GM10248 (cell line): ENCODE data around the gene DNAJB7.
"Not testable (repeated sequence)": the region's sequence is repeated elsewhere in the genome, so short reads cannot be mapped to it uniquely, and the experiment has no call there.

ENCODE experiments used
- CTCF ChIA-PET: fragments of 300-600 bp; sonication (Branson Sonifier 250); formaldehyde crosslinking; extraction: SDS; loops from one replicate; lab custom pipeline; 2021; ENCODE audit warnings: antibody characterized with exemption; lab: Yijun Ruan, JAX
- POLR2A ChIA-PET: fragments of 350-650 bp; sonication (Branson Sonifier 250); formaldehyde crosslinking; extraction: SDS; loops from one replicate; lab custom pipeline; 2020; ENCODE audit warnings: antibody characterized with exemption; lab: Yijun Ruan, JAX
- DNase-seq: peaks from one replicate; pipeline ENCODE4 v3.0.0; 2012; ENCODE audit errors: extremely low spot score
- CTCF ChIP-seq: IDR thresholded peaks from 2 replicates; pipeline ENCODE4 v1.5.1; 2012; ENCODE audit warnings: mild to moderate bottlenecking, low read depth; ENCODE audit errors: extremely low read depth, missing control alignments, control extremely low read depth

Gene DNAJB7

DNA sequence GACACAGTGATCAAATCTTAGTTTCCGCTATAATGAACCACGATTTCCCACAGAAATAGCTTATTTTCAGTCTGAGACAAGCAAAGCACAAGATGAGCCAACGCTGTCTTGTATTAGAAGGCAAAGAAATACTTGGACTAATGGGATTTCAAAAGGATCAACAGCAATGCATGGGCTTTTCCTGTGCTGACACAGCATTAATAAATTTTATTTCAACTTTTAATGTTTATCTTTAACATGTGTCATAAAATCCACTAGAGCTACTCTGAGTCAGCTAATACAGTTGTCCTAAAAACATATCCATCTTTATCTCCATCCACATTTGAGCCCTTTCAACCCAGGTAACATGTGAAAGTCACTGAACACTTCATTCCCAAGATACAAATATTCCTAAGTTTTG lies 27.3 kb downstream of the DNAJB7 start:
- ChIA-PET CTCF (interaction anchor here (1.0 to 2.1 kb wide), 4 partner anchors 15 to 88 kb away, joined by 4 read pairs; partner anchors contain the start of gene SLC25A17), POLR2A (no interaction called here)
- TF ChIP-seq CTCF: no peak

DNA sequence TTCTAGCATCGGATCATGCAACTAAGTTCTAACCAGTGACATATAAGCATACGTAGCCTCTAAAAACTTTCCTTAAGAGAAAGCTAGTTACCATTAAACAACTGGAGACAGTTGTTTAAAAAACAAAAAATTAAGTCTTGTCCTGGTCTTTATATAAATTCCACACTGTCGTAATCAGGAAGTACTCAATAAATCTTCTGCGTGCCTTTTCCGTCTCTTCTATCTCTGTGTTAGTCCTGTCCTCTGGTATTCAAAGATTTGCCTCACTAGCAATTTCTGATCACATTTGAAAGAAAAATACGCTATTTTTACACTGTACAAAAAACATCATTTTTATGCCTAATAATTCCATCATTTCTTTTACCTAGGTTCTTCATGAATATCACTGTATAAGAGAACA lies 32.8 kb downstream of the DNAJB7 start:
- CTCF ChIA-PET: interaction anchor here (0.9 to 1.0 kb wide), 2 partner anchors 10 to 71 kb away, joined by 3 read pairs; partner anchors contain the start of gene SLC25A17
- no peak for TF ChIP-seq CTCF
- POLR2A ChIA-PET: no interaction called here
- no peak for DNase-seq

More for the DNA sequence above, 27.3 kb downstream of the DNAJB7 start:
- DNase-seq: no peak

DNA sequence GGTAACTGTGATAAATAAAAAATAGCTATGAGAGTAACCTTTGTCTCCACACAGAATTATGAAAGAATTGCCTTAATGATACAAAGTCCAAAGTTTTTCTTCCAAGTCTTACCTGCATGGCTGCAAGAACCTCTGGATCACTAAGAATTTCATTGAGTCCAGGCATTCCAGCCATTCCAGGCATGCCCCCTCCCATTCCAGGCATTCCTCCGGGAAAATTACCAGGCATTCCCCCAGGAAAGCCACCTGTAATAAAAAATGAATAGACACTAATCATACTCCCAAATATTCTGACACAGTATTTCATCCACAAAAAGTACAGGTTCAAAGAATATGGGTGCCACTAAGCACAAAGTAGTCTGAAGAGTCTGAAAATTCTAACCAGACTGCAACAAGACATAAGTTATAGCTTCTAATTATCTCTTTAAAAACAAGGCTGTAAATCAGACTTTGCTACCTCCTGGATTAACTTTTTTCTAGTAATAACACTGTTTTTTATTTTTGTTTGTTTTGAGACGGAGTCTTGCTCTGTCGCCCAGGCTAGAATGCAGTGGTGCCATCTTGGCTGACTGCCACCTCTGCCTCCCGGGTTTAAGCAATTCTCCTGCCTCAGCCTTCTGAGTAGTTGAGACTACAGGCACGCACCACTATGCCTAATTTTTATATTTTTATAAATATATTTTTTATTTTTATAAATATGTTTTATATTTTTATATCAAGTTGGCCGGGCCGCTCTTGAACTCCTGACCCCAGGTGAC lies 34.8 kb downstream of the DNAJB7 start:
- no peak for TF ChIP-seq CTCF
- ChIA-PET CTCF (no interaction called here), POLR2A (no interaction called here)
- no peak for DNase-seq

- CTCF ChIA-PET, DNase-seq, POLR2A ChIA-PET: not testable (repeated sequence)
Measured at GRCh38 chr22:40826292-40826691, 35.6 kb downstream of the DNAJB7 start.

- POLR2A ChIA-PET: no interaction called here
- no peak for DNase-seq
Measured at GRCh38 chr22:40823426-40823825, 38.5 kb downstream of the DNAJB7 start.

DNA sequence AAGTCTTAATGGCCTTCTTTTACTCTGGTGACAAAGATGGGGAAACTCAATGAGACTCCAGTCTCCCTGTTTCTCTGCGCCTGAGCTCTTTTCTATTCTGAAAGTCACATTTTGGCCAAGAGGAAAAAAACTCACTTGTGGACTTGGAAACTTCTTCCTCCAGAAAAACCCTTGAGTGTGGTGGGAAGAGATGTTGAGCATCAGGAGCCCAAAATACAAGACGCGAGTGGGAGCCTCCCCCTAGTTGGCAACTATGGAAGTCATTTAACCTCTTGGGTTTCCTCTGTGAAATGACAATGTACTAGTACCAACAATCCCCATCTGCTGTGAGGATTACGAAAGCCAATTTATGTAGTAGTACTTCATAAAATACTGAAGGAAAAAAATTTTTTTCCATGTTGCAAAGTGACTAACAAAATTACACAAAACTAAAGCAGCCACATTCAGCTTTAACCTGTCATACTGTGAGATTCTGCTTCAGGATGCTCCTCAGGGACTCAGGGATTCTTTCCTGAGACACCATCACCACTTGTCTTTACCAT lies 42.2 kb downstream of the DNAJB7 start:
- TF ChIP-seq CTCF: no peak
- ChIA-PET CTCF (interaction anchor here (0.9 to 1.5 kb wide), 7 partner anchors 9 to 124 kb away, joined by 3 to 4 read pairs (median 3); partner anchors contain the start of gene XPNPEP3), POLR2A (no interaction called here)
- peak; percentile 20 for DNase-seq

More at GRCh38 chr22:40823426-40823825, 38.5 kb downstream of the DNAJB7 start:
- CTCF ChIA-PET: no interaction called here
- TF ChIP-seq CTCF: no peak
